Measurements from ENCODE around the gene L3MBTL1.

- TF ChIP-seq CTCF (IDR thresholded peaks at IDR 0.05 in 2 of 3, conservative IDR thresholded peaks at IDR 0.05 in 1 of 3; ENCODE audit: borderline replicate concordance in 1 of 3, insufficient read depth in 1 of 3, low read depth in 2 of 3, low read length in 2 of 3) (no peak), RAD21 (IDR thresholded peaks at IDR 0.05; ENCODE audit: low read depth) (no peak), POLR2AphosphoS5 (IDR thresholded peaks at IDR 0.05; ENCODE audit: low read depth, low read length) (no peak), POLR2A (IDR thresholded peaks at IDR 0.05; ENCODE audit: borderline replicate concordance, extremely low read depth, insufficient read depth, insufficient read length) (no peak), CEBPB (IDR thresholded peaks at IDR 0.05; ENCODE audit: low read depth) (no peak), MAX (IDR thresholded peaks at IDR 0.05) (no peak), REST (IDR thresholded peaks at IDR 0.05; ENCODE audit: low read depth) (no peak), ZNF274 (IDR thresholded peaks at IDR 0.05; ENCODE audit: low read depth, low read length) (no peak), FOSL1 (IDR thresholded peaks at IDR 0.05; ENCODE audit: low read depth) (no peak), SRF (IDR thresholded peaks at IDR 0.05; ENCODE audit: low read depth) (no peak)
Measured at GRCh38 chr20:43567477-43567876, 60.0 kb downstream of the L3MBTL1 start.

All from HCT116 (cell line).